ENCODE data around the gene FUBP3.

The FUBP3 gene

GRCh38 chr9:130578865-130579737 is at the start of gene FUBP3:
Gene FUBP3, plus strand, starts transcription at chr9:130579577. Its CDS starts 104 bp downstream, at chr9:130579681.
- peak; percentile 86 to 90 for DNase-seq (ENCODE audit: extremely low read depth in 1 of 2, low read depth in 1 of 2)

- no peak for DNase-seq (ENCODE audit: extremely low read depth in 1 of 2, low read depth in 1 of 2)
These were observed 48.4 kb upstream of the FUBP3 start for GRCh38 chr9:130530938-130531337.

GRCh38 chr9:130531670-130532069 is 47.7 kb upstream of the FUBP3 start:
- no peak for DNase-seq (ENCODE audit: extremely low read depth in 1 of 2, low read depth in 1 of 2)

GRCh38 chr9:130532426-130533080 is 46.8 kb upstream of the FUBP3 start:
- DNase-seq (ENCODE audit: extremely low read depth in 1 of 2, low read depth in 1 of 2): no peak

- DNase-seq (ENCODE audit: extremely low read depth in 1 of 2, low read depth in 1 of 2): no peak
These were observed 43.4 kb upstream of the FUBP3 start for GRCh38 chr9:130535818-130536521.

- DNase-seq (ENCODE audit: extremely low read depth in 1 of 2, low read depth in 1 of 2): no peak
These were observed 42.7 kb upstream of the FUBP3 start for GRCh38 chr9:130536701-130537107.

- no peak for DNase-seq (ENCODE audit: extremely low read depth in 1 of 2, low read depth in 1 of 2)
These were observed 41.9 kb upstream of the FUBP3 start for GRCh38 chr9:130537346-130538050.

- DNase-seq (ENCODE audit: extremely low read depth in 1 of 2, low read depth in 1 of 2): no peak
These were observed 39.8 kb upstream of the FUBP3 start for GRCh38 chr9:130539420-130540223.

GRCh38 chr9:130541533-130541932 is 37.8 kb upstream of the FUBP3 start:
- no peak for DNase-seq (ENCODE audit: extremely low read depth in 1 of 2, low read depth in 1 of 2)

- DNase-seq (ENCODE audit: extremely low read depth in 1 of 2, low read depth in 1 of 2): no peak
These were observed 37.3 kb upstream of the FUBP3 start for GRCh38 chr9:130542038-130542437.

GRCh38 chr9:130542457-130543228 is 36.7 kb upstream of the FUBP3 start:
- no peak for DNase-seq (ENCODE audit: extremely low read depth in 1 of 2, low read depth in 1 of 2)

GRCh38 chr9:130543368-130543767 is 36.0 kb upstream of the FUBP3 start:
- DNase-seq (ENCODE audit: extremely low read depth in 1 of 2, low read depth in 1 of 2): no peak

- no peak for DNase-seq (ENCODE audit: extremely low read depth in 1 of 2, low read depth in 1 of 2)
These were observed 35.5 kb upstream of the FUBP3 start for GRCh38 chr9:130543859-130544258.

GRCh38 chr9:130544364-130544763 is 35.0 kb upstream of the FUBP3 start:
- no peak for DNase-seq (ENCODE audit: extremely low read depth in 1 of 2, low read depth in 1 of 2)

- DNase-seq (ENCODE audit: extremely low read depth in 1 of 2, low read depth in 1 of 2): no peak
These were observed 31.3 kb upstream of the FUBP3 start for GRCh38 chr9:130548103-130548502.

GRCh38 chr9:130549093-130549735 is 30.2 kb upstream of the FUBP3 start:
- no peak for DNase-seq (ENCODE audit: extremely low read depth in 1 of 2, low read depth in 1 of 2)

GRCh38 chr9:130554606-130555005 is 24.8 kb upstream of the FUBP3 start:
- DNase-seq (ENCODE audit: extremely low read depth in 1 of 2, low read depth in 1 of 2): no peak

GRCh38 chr9:130555061-130555460 is 24.3 kb upstream of the FUBP3 start:
- DNase-seq (ENCODE audit: extremely low read depth in 1 of 2, low read depth in 1 of 2): no peak

- DNase-seq (ENCODE audit: extremely low read depth in 1 of 2, low read depth in 1 of 2): no peak
These were observed 23.4 kb upstream of the FUBP3 start for GRCh38 chr9:130555968-130556367.

Data from stimulated activated CD8-positive, alpha-beta memory T cell treated with anti-CD3 and anti-CD28 coated beads, Interleukin-7, amount 100 ng/mL, for 48 hours (primary cell).